Activated CD8-positive, alpha-beta memory T cell treated with anti-CD3 and anti-CD28 coated beads, Interleukin-2, amount 10 ng/mL, durations not matched to agents 7 days and 5 days (primary cell): Measurements from ENCODE around the gene SLC35B2. TPM values are rescaled to one million over a fixed set of nuclear protein-coding genes. Genes with fewer than 3 reads are reported as not detected.

ENCODE experiments used
- ATAC-seq: fragments of 150-1000 bp; cut with Tn5 transposase; one replicate; pipeline ENCODE4 v1.10.0; 2021; ENCODE audit warnings: moderate library complexity
- CTCF ChIA-PET: fragments of 350-600 bp; sonication (Branson Sonifier 250); formaldehyde crosslinking; loops from one replicate; lab custom pipeline; 2021; ENCODE audit warnings: antibody characterized with exemption; lab: Charles Lee
- DNase-seq: peaks from one replicate; pipeline ENCODE4 v3.0.0-alpha.2; 2020
- H3K27ac Mint-ChIP-seq: one replicate; pipeline ENCODE4 v1.8.0; 2021; ENCODE audit warnings: mild to moderate bottlenecking, mixed read lengths
- H3K27me3 Mint-ChIP-seq: one replicate; pipeline ENCODE4 v1.8.0; 2021; ENCODE audit warnings: mixed read lengths
- H3K36me3 Mint-ChIP-seq: one replicate; pipeline ENCODE4 v1.8.0; 2021; ENCODE audit warnings: mild to moderate bottlenecking, mixed read lengths
- H3K4me1 Mint-ChIP-seq: one replicate; pipeline ENCODE4 v1.8.0; 2021; ENCODE audit warnings: mixed read lengths
- H3K4me3 Mint-ChIP-seq: one replicate; pipeline ENCODE4 v1.8.0; 2021; ENCODE audit warnings: mild to moderate bottlenecking, moderate library complexity, mixed read lengths
- H3K9me3 Mint-ChIP-seq: one replicate; pipeline ENCODE4 v1.8.0; 2022; ENCODE audit warnings: low read depth, mixed read lengths
- total RNA-seq, 2 experiments: library from RNA; stranded (reverse); gene quantifications; one replicate each; pipeline ENCODE4 v1.2.3, GENCODE V29; 2021

The SLC35B2 gene
- total RNA-seq, 2 experiments from 2014 or later = 28.0 to 39.6 TPM

- no peak overlapping the region for H3K4me3 Mint-ChIP-seq
Observed at GRCh38 chr6:44298055-44298803, 40.9 kb upstream of the SLC35B2 start.

GRCh38 chr6:44297063-44298038, 40.0 kb upstream of the SLC35B2 start:
- peaks cover 3% of the 10 kb centered on the region for H3K4me1 Mint-ChIP-seq
- H3K27ac Mint-ChIP-seq = no peak overlapping the region
- ATAC-seq (peak; percentile 83), DNase-seq (peak; percentile 56)
- no peaks in the 10 kb centered on the region for H3K9me3 Mint-ChIP-seq
- CTCF ChIA-PET = interaction anchor here (1.4 to 2.1 kb wide), 4 partner anchors 16 to 125 kb away, joined by 3 to 8 read pairs (median 6); partner anchors contain the start of gene AARS2
- H3K27me3 Mint-ChIP-seq = peaks cover 50% of the 10 kb centered on the region
- peaks cover 16% of the 10 kb centered on the region for H3K36me3 Mint-ChIP-seq
- H3K4me3 Mint-ChIP-seq = no peak overlapping the region

More at GRCh38 chr6:44298055-44298803, 40.9 kb upstream of the SLC35B2 start:
- Mint-ChIP-seq H3K9me3 (no peaks in the 10 kb centered on the region), H3K4me1 (peaks cover 3% of the 10 kb centered on the region), H3K36me3 (peaks cover 17% of the 10 kb centered on the region), H3K27me3 (peaks cover 47% of the 10 kb centered on the region), H3K27ac (no peak overlapping the region)
- no peak for ATAC-seq
- CTCF ChIA-PET = interaction anchor here (1.4 to 2.1 kb wide), 3 partner anchors 15 to 42 kb away, joined by 3 to 8 read pairs (median 5); partner anchors contain the start of gene AARS2
- DNase-seq = no peak

- peaks cover 3% of the 10 kb centered on the region for H3K4me1 Mint-ChIP-seq
- no peak overlapping the region for H3K27ac Mint-ChIP-seq
- no peak overlapping the region for H3K4me3 Mint-ChIP-seq
- H3K9me3 Mint-ChIP-seq = no peaks in the 10 kb centered on the region
- no peak for ATAC-seq
- H3K36me3 Mint-ChIP-seq = peaks cover 3% of the 10 kb centered on the region
- no peak for DNase-seq
- H3K27me3 Mint-ChIP-seq = peaks cover 70% of the 10 kb centered on the region
- CTCF ChIA-PET = interaction anchor here (1.0 to 2.8 kb wide), 6 partner anchors 9 to 122 kb away, joined by 3 to 19 read pairs (median 5); no protein-coding TSS in a partner anchor
Observed at GRCh38 chr6:44294832-44295791, 37.8 kb upstream of the SLC35B2 start.

GRCh38 chr6:44292661-44293365, 35.5 kb upstream of the SLC35B2 start:
- H3K4me3 Mint-ChIP-seq = no peak overlapping the region
- ATAC-seq = no peak

GRCh38 chr6:44291841-44292240, 34.5 kb upstream of the SLC35B2 start:
- peaks cover 76% of the 10 kb centered on the region for H3K27me3 Mint-ChIP-seq
- H3K27ac Mint-ChIP-seq = no peak overlapping the region
- no peak for ATAC-seq
- CTCF ChIA-PET = interaction anchor here (1.8 kb wide), 1 partner anchor 21 kb away, joined by 7 read pairs; the partner anchor contains the start of gene AARS2
- H3K36me3 Mint-ChIP-seq = no peaks in the 10 kb centered on the region
- H3K4me3 Mint-ChIP-seq = no peak overlapping the region
- no peaks in the 10 kb centered on the region for H3K4me1 Mint-ChIP-seq
- DNase-seq = no peak
- no peaks in the 10 kb centered on the region for H3K9me3 Mint-ChIP-seq

More at GRCh38 chr6:44292661-44293365, 35.5 kb upstream of the SLC35B2 start:
- no peak overlapping the region for H3K27ac Mint-ChIP-seq
- no peaks in the 10 kb centered on the region for H3K9me3 Mint-ChIP-seq
- H3K27me3 Mint-ChIP-seq = peaks cover 73% of the 10 kb centered on the region
- no peaks in the 10 kb centered on the region for H3K36me3 Mint-ChIP-seq
- H3K4me1 Mint-ChIP-seq = peaks cover 2% of the 10 kb centered on the region
- CTCF ChIA-PET = interaction anchor here (0.7 to 2.0 kb wide), 5 partner anchors 12 to 36 kb away, joined by 3 to 8 read pairs (median 5); partner anchors contain the start of gene AARS2
- DNase-seq = no peak

GRCh38 chr6:44289726-44290260, 32.5 kb upstream of the SLC35B2 start:
- H3K4me3 Mint-ChIP-seq = no peak overlapping the region
- no peaks in the 10 kb centered on the region for H3K4me1 Mint-ChIP-seq
- H3K9me3 Mint-ChIP-seq = no peaks in the 10 kb centered on the region
- no peaks in the 10 kb centered on the region for H3K36me3 Mint-ChIP-seq
- CTCF ChIA-PET = no interaction called here
- no peak overlapping the region for H3K27ac Mint-ChIP-seq
- DNase-seq (no peak), ATAC-seq (no peak)
- H3K27me3 Mint-ChIP-seq = peaks cover 65% of the 10 kb centered on the region

GRCh38 chr6:44286747-44287146, 29.4 kb upstream of the SLC35B2 start:
- no peaks in the 10 kb centered on the region for H3K36me3 Mint-ChIP-seq
- ATAC-seq = no peak
- H3K4me1 Mint-ChIP-seq = no peaks in the 10 kb centered on the region
- H3K27ac Mint-ChIP-seq = no peak overlapping the region
- H3K9me3 Mint-ChIP-seq = no peaks in the 10 kb centered on the region
- peaks cover 62% of the 10 kb centered on the region for H3K27me3 Mint-ChIP-seq
- DNase-seq = no peak
- no peak overlapping the region for H3K4me3 Mint-ChIP-seq
- CTCF ChIA-PET = no interaction called here

- Mint-ChIP-seq H3K36me3 (no peaks in the 10 kb centered on the region), H3K27ac (no peak overlapping the region), H3K4me3 (no peak overlapping the region), H3K27me3 (peaks cover 57% of the 10 kb centered on the region), H3K4me1 (no peaks in the 10 kb centered on the region), H3K9me3 (no peaks in the 10 kb centered on the region)
- CTCF ChIA-PET = interaction anchor here (0.6 to 1.0 kb wide), 2 partner anchors 19 to 1880 kb away, joined by 4 to 5 read pairs; no protein-coding TSS in a partner anchor
- ATAC-seq (no peak), DNase-seq (no peak)
Observed at GRCh38 chr6:44286285-44286565, 28.9 kb upstream of the SLC35B2 start.

GRCh38 chr6:44285552-44286284, 28.4 kb upstream of the SLC35B2 start:
- Mint-ChIP-seq H3K4me1 (no peaks in the 10 kb centered on the region), H3K27ac (no peak overlapping the region), H3K9me3 (no peaks in the 10 kb centered on the region), H3K36me3 (no peaks in the 10 kb centered on the region), H3K27me3 (peaks cover 56% of the 10 kb centered on the region), H3K4me3 (no peak overlapping the region)
- ATAC-seq (no peak), DNase-seq (no peak)
- CTCF ChIA-PET = interaction anchor here (0.6 to 1.0 kb wide), 2 partner anchors 18 to 1881 kb away, joined by 4 to 5 read pairs; no protein-coding TSS in a partner anchor

GRCh38 chr6:44284867-44285266, 27.5 kb upstream of the SLC35B2 start:
- H3K27me3 Mint-ChIP-seq = peaks cover 52% of the 10 kb centered on the region
- CTCF ChIA-PET = interaction anchor here (1.4 kb wide), 1 partner anchor 52 kb away, joined by 4 read pairs; no protein-coding TSS in a partner anchor
- H3K4me3 Mint-ChIP-seq = no peak overlapping the region
- ATAC-seq (no peak), DNase-seq (no peak)
- H3K27ac Mint-ChIP-seq = no peak overlapping the region
- H3K36me3 Mint-ChIP-seq = no peaks in the 10 kb centered on the region
- H3K4me1 Mint-ChIP-seq = no peaks in the 10 kb centered on the region
- no peaks in the 10 kb centered on the region for H3K9me3 Mint-ChIP-seq

GRCh38 chr6:44284121-44284520, 26.8 kb upstream of the SLC35B2 start:
- CTCF ChIA-PET = interaction anchor here (0.9 to 1.6 kb wide), 3 partner anchors 21 to 53 kb away, joined by 4 to 5 read pairs (median 4); partner anchors contain the start of gene AARS2
- H3K4me1 Mint-ChIP-seq = no peaks in the 10 kb centered on the region
- H3K27me3 Mint-ChIP-seq = peaks cover 52% of the 10 kb centered on the region
- no peaks in the 10 kb centered on the region for H3K36me3 Mint-ChIP-seq
- no peak overlapping the region for H3K27ac Mint-ChIP-seq
- no peaks in the 10 kb centered on the region for H3K9me3 Mint-ChIP-seq
- no peak overlapping the region for H3K4me3 Mint-ChIP-seq
- ATAC-seq = no peak
- no peak for DNase-seq
